BLaER1 treated with 17β-estradiol and CSF1 and Interleukin-3, amounts not matched to agents 10 nM and 100 nM (cell line): ENCODE results near the gene KY.
A peak's percentile ranks its signal among the peaks of the same experiment; 100 is the strongest.

Experiments used
- H3K27ac ChIP-seq, 11 experiments: shearing (Covaris generic); formaldehyde crosslinking; 2 replicates each; pipeline ENCODE4 v1.8.1; 2022
- H3K27me3 ChIP-seq, 11 experiments: shearing (Covaris generic); formaldehyde crosslinking; 2 replicates each; pipeline ENCODE4 v1.8.1; 2022
- H3K36me3 ChIP-seq, 11 experiments: shearing (Covaris generic); formaldehyde crosslinking; 2 replicates each; pipeline ENCODE4 v1.8.1; 2022
- H3K4me1 ChIP-seq, 10 experiments: shearing (Covaris generic); formaldehyde crosslinking; 2 replicates each; pipeline ENCODE4 v1.8.1; 2022
- H3K4me2 ChIP-seq, 11 experiments: shearing (Covaris generic); formaldehyde crosslinking; 2 replicates each; pipeline ENCODE4 v1.8.1; 2022
- H3K4me3 ChIP-seq, 10 experiments: shearing (Covaris generic); formaldehyde crosslinking; 2 replicates each; pipeline ENCODE4 v1.8.1; 2022
- H3K9ac ChIP-seq, 11 experiments: shearing (Covaris generic); formaldehyde crosslinking; 2 replicates each; pipeline ENCODE4 v1.8.1; 2022
- H3K9me3 ChIP-seq, 11 experiments: shearing (Covaris generic); formaldehyde crosslinking; replicated peaks in 1 of 11; 2 replicates each; pipeline ENCODE4 v1.8.1; 2022
- H4K20me1 ChIP-seq, 11 experiments: shearing (Covaris generic); formaldehyde crosslinking; 2 replicates each; pipeline ENCODE4 v1.8.1; 2022
- Cebpa-rat ChIP-seq, 11 experiments: shearing (Covaris generic); IDR thresholded peaks; 2 replicates each; pipeline ENCODE4 v1.8.1; 2022

Gene KY

GRCh38 chr3:134624537-134625287 lies 26.1 kb downstream of the KY start:
- Histone ChIP-seq H3K27me3 (no peaks in the 10 kb centered on the region), H3K4me1 (peaks cover 0 to 15% (median 0%) of the 10 kb centered on the region in 10 experiments; a peak in 3 of 20 replicates), H3K9me3 (peaks cover under 1 to 11% (median 10%) of the 10 kb centered on the region in 11 experiments; a peak in 20 of 22 replicates), H3K36me3 (no peaks in the 10 kb centered on the region), H3K4me3 (no peak overlapping the region), H4K20me1 (no peaks in the 10 kb centered on the region), H3K4me2 (no peak overlapping the region), H3K27ac (no peak overlapping the region), H3K9ac (no peak overlapping the region)
- no peak for TF ChIP-seq Cebpa-rat (IDR thresholded peaks at IDR 0.05)

GRCh38 chr3:134623615-134624245 lies 27.1 kb downstream of the KY start:
- Histone ChIP-seq H3K4me3 (no peak overlapping the region), H3K27me3 (no peaks in the 10 kb centered on the region), H4K20me1 (no peaks in the 10 kb centered on the region), H3K27ac (no peak overlapping the region), H3K4me2 (no peak overlapping the region), H3K9me3 (peaks cover 0 to 1% (median 0%) of the 10 kb centered on the region in 11 experiments; a peak in 7 of 22 replicates), H3K9ac (no peak overlapping the region), H3K4me1 (peaks cover 0 to 15% (median 0%) of the 10 kb centered on the region in 10 experiments; a peak in 3 of 20 replicates), H3K36me3 (no peaks in the 10 kb centered on the region)
- no peak for TF ChIP-seq Cebpa-rat (IDR thresholded peaks at IDR 0.05)

GRCh38 chr3:134622806-134623365 lies 27.9 kb downstream of the KY start:
- H3K4me1 ChIP-seq, result peaks cover 5 to 14% (median 6%) of the 10 kb centered on the region in 10 experiments; a peak in 13 of 20 replicates
- no peak overlapping the region for H3K4me2 ChIP-seq
- no peaks in the 10 kb centered on the region for H3K36me3 ChIP-seq
- H3K9ac ChIP-seq, result no peak overlapping the region
- TF ChIP-seq Cebpa-rat (IDR thresholded peaks at IDR 0.05), result no peak
- no peak overlapping the region for H3K4me3 ChIP-seq
- no peaks in the 10 kb centered on the region; a peak in 1 of 22 replicates for H3K9me3 ChIP-seq
- no peak overlapping the region for H3K27ac ChIP-seq
- H4K20me1 ChIP-seq, result no peaks in the 10 kb centered on the region
- H3K27me3 ChIP-seq, result no peaks in the 10 kb centered on the region

GRCh38 chr3:134621854-134622253 lies 29.0 kb downstream of the KY start:
- Histone ChIP-seq H3K27ac (no peak overlapping the region), H3K4me1 (peaks cover 5 to 11% (median 8%) of the 10 kb centered on the region in 10 experiments; a peak in 13 of 20 replicates), H3K9ac (no peak overlapping the region), H3K36me3 (no peaks in the 10 kb centered on the region), H4K20me1 (no peaks in the 10 kb centered on the region), H3K4me3 (no peak overlapping the region), H3K9me3 (no peaks in the 10 kb centered on the region), H3K27me3 (no peaks in the 10 kb centered on the region), H3K4me2 (peak overlapping the region in 3 of 11 experiments; percentile 7 to 42 (median 11); a peak in 2 of 22 replicates)
- no peak for TF ChIP-seq Cebpa-rat (IDR thresholded peaks at IDR 0.05)

- Histone ChIP-seq H3K9me3 (no peaks in the 10 kb centered on the region), H3K4me1 (peaks cover 5 to 11% (median 8%) of the 10 kb centered on the region in 10 experiments; a peak in 13 of 20 replicates), H4K20me1 (no peaks in the 10 kb centered on the region), H3K4me3 (no peak overlapping the region), H3K4me2 (no peak overlapping the region), H3K27ac (no peak overlapping the region), H3K27me3 (no peaks in the 10 kb centered on the region), H3K36me3 (no peaks in the 10 kb centered on the region), H3K9ac (no peak overlapping the region)
- no peak for TF ChIP-seq Cebpa-rat (IDR thresholded peaks at IDR 0.05)
These were observed 30.2 kb downstream of the KY start for GRCh38 chr3:134620476-134621115.

DNA sequence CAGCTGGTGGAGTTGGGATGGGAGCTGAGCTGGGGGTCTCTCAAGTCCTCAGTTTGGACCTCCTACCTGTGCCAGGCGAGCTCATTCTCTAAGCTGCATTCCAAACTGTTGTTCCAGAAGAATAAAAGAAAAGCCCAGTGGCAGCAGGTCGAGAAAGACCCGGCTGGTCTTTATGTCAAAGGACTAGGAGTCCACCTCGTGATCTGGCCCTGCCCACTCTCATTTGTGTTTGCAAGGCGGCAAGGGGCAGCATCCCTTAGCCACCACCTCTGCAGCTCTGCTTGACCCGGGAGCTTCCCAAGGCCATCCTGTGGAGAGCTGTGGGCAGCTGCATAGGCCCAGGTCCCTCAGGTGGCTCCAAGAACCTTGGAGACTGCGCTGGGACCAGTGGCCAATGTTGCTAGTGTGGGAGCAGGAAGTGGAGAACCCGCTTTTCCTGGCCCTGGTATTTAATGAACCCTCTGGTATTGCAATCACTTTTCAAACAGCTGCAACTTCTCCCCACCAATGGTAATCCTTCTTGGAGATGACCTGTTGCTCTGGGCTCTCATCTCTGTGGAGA lies 30.9 kb downstream of the KY start:
- Histone ChIP-seq H3K9ac (no peak overlapping the region), H3K4me1 (peaks cover 5 to 11% (median 8%) of the 10 kb centered on the region in 10 experiments; a peak in 13 of 20 replicates), H4K20me1 (no peaks in the 10 kb centered on the region), H3K9me3 (no peaks in the 10 kb centered on the region), H3K4me2 (no peak overlapping the region), H3K27me3 (no peaks in the 10 kb centered on the region), H3K27ac (no peak overlapping the region), H3K36me3 (no peaks in the 10 kb centered on the region), H3K4me3 (no peak overlapping the region)
- no peak for TF ChIP-seq Cebpa-rat (IDR thresholded peaks at IDR 0.05)

DNA sequence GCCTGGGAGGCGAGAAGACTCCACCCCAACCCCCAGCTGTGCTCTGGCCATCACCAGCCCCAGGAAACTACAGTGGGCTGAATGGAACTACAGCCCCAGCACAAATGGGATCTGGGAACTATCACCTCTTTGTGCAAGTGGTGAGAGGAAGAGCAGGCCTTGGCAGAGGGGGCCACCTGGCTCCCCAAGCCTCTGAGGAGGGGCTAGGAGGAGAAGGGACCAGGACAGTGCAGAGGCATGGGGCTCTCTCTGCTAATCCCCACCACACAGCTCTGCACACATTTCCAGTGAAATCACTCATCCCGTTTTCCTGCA lies 31.6 kb downstream of the KY start:
- Histone ChIP-seq H3K27me3 (no peaks in the 10 kb centered on the region), H3K27ac (no peak overlapping the region), H3K9me3 (no peaks in the 10 kb centered on the region), H3K4me2 (no peak overlapping the region), H3K4me1 (peaks cover 5 to 11% (median 8%) of the 10 kb centered on the region in 10 experiments; a peak in 13 of 20 replicates), H3K36me3 (no peaks in the 10 kb centered on the region), H3K9ac (no peak overlapping the region), H3K4me3 (no peak overlapping the region), H4K20me1 (no peaks in the 10 kb centered on the region; a peak in 1 of 22 replicates)
- no peak for TF ChIP-seq Cebpa-rat (IDR thresholded peaks at IDR 0.05)

- Histone ChIP-seq H3K4me2 (peak overlapping the region in 6 of 11 experiments; percentile 11 to 40 (median 30); a peak in 8 of 22 replicates), H3K27me3 (no peaks in the 10 kb centered on the region), H4K20me1 (no peaks in the 10 kb centered on the region; a peak in 1 of 22 replicates)
These were observed 32.1 kb downstream of the KY start for GRCh38 chr3:134618478-134619300.

More at GRCh38 chr3:134618478-134619300, 32.1 kb downstream of the KY start:
- Histone ChIP-seq H3K4me1 (peaks cover 5 to 11% (median 8%) of the 10 kb centered on the region in 10 experiments; a peak in 13 of 20 replicates), H3K27ac (no peak overlapping the region), H3K9me3 (no peaks in the 10 kb centered on the region), H3K9ac (no peak overlapping the region), H3K4me3 (no peak overlapping the region), H3K36me3 (no peaks in the 10 kb centered on the region)
- no peak for TF ChIP-seq Cebpa-rat (IDR thresholded peaks at IDR 0.05)
